Measurements from ENCODE around the gene PHRF1. TPM values are rescaled to one million over a fixed set of nuclear protein-coding genes. Genes with fewer than 3 reads are reported as not detected.

The PHRF1 gene
- total RNA-seq (10 to 100 TPM; 49.2 to 54.5 TPM), polyA plus RNA-seq (10 to 100 TPM in 1 of 2 donors, under 1 TPM in 1; 0.93 to 17.0 TPM)

GRCh38 chr11:575996-576768 is at the start of gene PHRF1:
Gene PHRF1 (plus strand): TSS chr11:576470. CDS start chr11:581513, 5,043 bp downstream.
- no peaks in the 10 kb centered on the region for H3K9me3 ChIP-seq (ENCODE audit: control insufficient read depth in 1 of 2, low read length in 2 of 2)
- Mint-ChIP-seq H3K4me1 (peaks cover 31 to 56% (median 45%) of the 10 kb centered on the region in 4 donors), H3K9me3 (no peaks in the 10 kb centered on the region), H3K27me3 (peaks cover 0 to 11% of the 10 kb centered on the region in 2 donors), H3K27ac (peak within 1 kb of the TSS; percentile 93 to 99 (median 99)), H3K4me3 (peak within 1 kb of the TSS; percentile 94 to 98 (median 98)), H3K36me3 (peaks cover 2 to 7% of the 10 kb centered on the region in 2 donors)
- intact Hi-C loops (cut with micrococcal nuclease), result loop anchor here (1.0 kb wide), 7 partner anchors 12 to 147 kb away; partner anchors contain the start of genes DEAF1, IRF7, LMNTD2 and LRRC56
- peak within 1 kb of the TSS; percentile 85 to 93 for H3K4me3 ChIP-seq (ENCODE audit: low read length in 2 of 2)
- DNase-seq, result peak; percentile 95 to 98 (median 97)
- H3K27me3 ChIP-seq (ENCODE audit: insufficient read depth, low read length), result no peaks in the 10 kb centered on the region
- ChIA-PET CTCF (ENCODE audit: partially characterized antibody) (interaction anchor here (0.7 to 1.9 kb wide), 6 partner anchors 12 to 150 kb away, joined by 3 to 9 read pairs (median 4); no protein-coding TSS in a partner anchor), POLR2A (ENCODE audit: partially characterized antibody) (interaction anchor here (0.6 to 3.3 kb wide), 25 partner anchors 9 to 369 kb away, joined by 3 to 56 read pairs (median 7); partner anchors contain the start of genes BET1L, DEAF1, HRAS and IRF7)
- no peaks in the 10 kb centered on the region for H3K36me3 ChIP-seq (ENCODE audit: insufficient read depth, low read length)
- H3K4me1 ChIP-seq (ENCODE audit: insufficient read depth, low read length), result peaks cover 58% of the 10 kb centered on the region
- peak within 1 kb of the TSS; percentile 77 for H3K27ac ChIP-seq (ENCODE audit: low read depth, low read length)

- H3K4me1 ChIP-seq (ENCODE audit: insufficient read depth, low read length), result no peaks in the 10 kb centered on the region
- intact Hi-C loops (cut with micrococcal nuclease), result no loop called here
- H3K4me3 Mint-ChIP-seq, result no peak overlapping the region
- H3K4me3 ChIP-seq (ENCODE audit: low read length in 2 of 2), result no peak overlapping the region
- DNase-seq, result peak in 1 of 5 donors; percentile 13
- H3K9me3 ChIP-seq (ENCODE audit: control insufficient read depth in 1 of 2, low read length in 2 of 2), result no peaks in the 10 kb centered on the region
- peaks cover 0 to 11% of the 10 kb centered on the region in 2 donors for H3K36me3 Mint-ChIP-seq
- no peak overlapping the region for H3K27ac ChIP-seq (ENCODE audit: low read depth, low read length)
- no peak overlapping the region for H3K27ac Mint-ChIP-seq
- H3K36me3 ChIP-seq (ENCODE audit: insufficient read depth, low read length), result peaks cover 20% of the 10 kb centered on the region
- CTCF ChIA-PET (ENCODE audit: partially characterized antibody), result no interaction called here
- H3K9me3 Mint-ChIP-seq, result no peaks in the 10 kb centered on the region
- H3K27me3 Mint-ChIP-seq, result no peaks in the 10 kb centered on the region
- no peaks in the 10 kb centered on the region for H3K4me1 Mint-ChIP-seq
- POLR2A ChIA-PET (ENCODE audit: partially characterized antibody), result no interaction called here
- H3K27me3 ChIP-seq (ENCODE audit: insufficient read depth, low read length), result no peaks in the 10 kb centered on the region
These were observed 48.0 kb upstream of the PHRF1 start for GRCh38 chr11:528166-528814.

- no peak overlapping the region for H3K27ac ChIP-seq (ENCODE audit: low read depth, low read length)
- H3K4me1 Mint-ChIP-seq, result peaks cover 0 to 4% (median 0%) of the 10 kb centered on the region in 4 donors
- no peaks in the 10 kb centered on the region for H3K9me3 ChIP-seq (ENCODE audit: control insufficient read depth in 1 of 2, low read length in 2 of 2)
- H3K4me1 ChIP-seq (ENCODE audit: insufficient read depth, low read length), result peaks cover 5% of the 10 kb centered on the region
- peaks cover 24% of the 10 kb centered on the region for H3K36me3 ChIP-seq (ENCODE audit: insufficient read depth, low read length)
- DNase-seq, result peak in 1 of 5 donors; percentile 32
- ChIA-PET POLR2A (ENCODE audit: partially characterized antibody) (no interaction called here), CTCF (ENCODE audit: partially characterized antibody) (no interaction called here)
- H3K27ac Mint-ChIP-seq, result no peak overlapping the region
- H3K36me3 Mint-ChIP-seq, result peaks cover 0 to 13% of the 10 kb centered on the region in 2 donors
- no peaks in the 10 kb centered on the region for H3K9me3 Mint-ChIP-seq
- H3K4me3 ChIP-seq (ENCODE audit: low read length in 2 of 2), result no peak overlapping the region
- no peaks in the 10 kb centered on the region for H3K27me3 Mint-ChIP-seq
- intact Hi-C loops (cut with micrococcal nuclease), result no loop called here
- no peaks in the 10 kb centered on the region for H3K27me3 ChIP-seq (ENCODE audit: insufficient read depth, low read length)
- no peak overlapping the region for H3K4me3 Mint-ChIP-seq
These were observed 47.2 kb upstream of the PHRF1 start for GRCh38 chr11:528815-529727.

- Mint-ChIP-seq H3K9me3 (no peaks in the 10 kb centered on the region), H3K36me3 (peaks cover 0 to 13% of the 10 kb centered on the region in 2 donors), H3K27ac (no peak overlapping the region), H3K27me3 (no peaks in the 10 kb centered on the region), H3K4me1 (peaks cover 0 to 8% (median 0%) of the 10 kb centered on the region in 4 donors), H3K4me3 (no peak overlapping the region)
- DNase-seq, result peak in 1 of 5 donors; percentile 29
- Histone ChIP-seq H3K4me1 (ENCODE audit: insufficient read depth, low read length) (peaks cover 11% of the 10 kb centered on the region), H3K27ac (ENCODE audit: low read depth, low read length) (no peak overlapping the region), H3K4me3 (ENCODE audit: low read length in 2 of 2) (no peak overlapping the region), H3K9me3 (ENCODE audit: control insufficient read depth in 1 of 2, low read length in 2 of 2) (no peaks in the 10 kb centered on the region), H3K27me3 (ENCODE audit: insufficient read depth, low read length) (no peaks in the 10 kb centered on the region), H3K36me3 (ENCODE audit: insufficient read depth, low read length) (peaks cover 24% of the 10 kb centered on the region)
- POLR2A ChIA-PET (ENCODE audit: partially characterized antibody), result no interaction called here
- intact Hi-C loops (cut with micrococcal nuclease), result no loop called here
- CTCF ChIA-PET (ENCODE audit: partially characterized antibody), result no interaction called here
These were observed 46.4 kb upstream of the PHRF1 start for GRCh38 chr11:529728-530411.

- peaks cover 0 to 13% of the 10 kb centered on the region in 2 donors for H3K36me3 Mint-ChIP-seq
- H3K27me3 Mint-ChIP-seq, result no peaks in the 10 kb centered on the region
- H3K4me1 Mint-ChIP-seq, result peaks cover 2 to 11% (median 2%) of the 10 kb centered on the region in 4 donors
- no peaks in the 10 kb centered on the region for H3K27me3 ChIP-seq (ENCODE audit: insufficient read depth, low read length)
- no peaks in the 10 kb centered on the region for H3K9me3 Mint-ChIP-seq
- intact Hi-C loops (cut with micrococcal nuclease), result no loop called here
- H3K36me3 ChIP-seq (ENCODE audit: insufficient read depth, low read length), result peaks cover 24% of the 10 kb centered on the region
- H3K27ac Mint-ChIP-seq, result peak overlapping the region in 1 of 7 donors; percentile 66
- H3K27ac ChIP-seq (ENCODE audit: low read depth, low read length), result no peak overlapping the region
- POLR2A ChIA-PET (ENCODE audit: partially characterized antibody), result interaction anchor here (1.1 kb wide), 1 partner anchor 45 kb away, joined by 3 read pairs; the partner anchor contains the start of gene PHRF1
- CTCF ChIA-PET (ENCODE audit: partially characterized antibody), result interaction anchor here (1.5 kb wide), 1 partner anchor 12 kb away, joined by 8 read pairs; no protein-coding TSS in a partner anchor
- peaks cover 14% of the 10 kb centered on the region for H3K4me1 ChIP-seq (ENCODE audit: insufficient read depth, low read length)
- peak overlapping the region in 1 of 8 donors; percentile 32 for H3K4me3 Mint-ChIP-seq
- H3K9me3 ChIP-seq (ENCODE audit: control insufficient read depth in 1 of 2, low read length in 2 of 2), result no peaks in the 10 kb centered on the region
- no peak overlapping the region for H3K4me3 ChIP-seq (ENCODE audit: low read length in 2 of 2)
- peak in 1 of 5 donors; percentile 20 for DNase-seq
These were observed 45.1 kb upstream of the PHRF1 start for GRCh38 chr11:530960-531831.
